IMR-90 (cell line): ENCODE results near the gene AGAP2. TPM values are rescaled to one million over a fixed set of nuclear protein-coding genes. Genes with fewer than 3 reads are reported as not detected.

Experiments used
- ATAC-seq: fragments of 200-7000 bp; cut with Tn5 transposase; 2 replicates; pipeline ENCODE4 v1.9.1; 2020; ENCODE audit warnings: low read depth, mild to moderate bottlenecking, moderate library complexity
- BruUV-seq: library from RNA; stranded (reverse); fragments of 400-500 nt; replicated peaks from 2 replicates; lab custom pipeline; 2021; lab: Mats Ljungman, UMichigan
- CTCF ChIA-PET: fragments of 300-600 bp; formaldehyde crosslinking; extraction: SDS; loops from one replicate; lab custom pipeline; 2021; ENCODE audit warnings: antibody characterized with exemption; lab: Yijun Ruan, JAX
- POLR2A ChIA-PET: fragments of 300-600 bp; sonication (Branson Sonifier 250); formaldehyde crosslinking; loops from one replicate; lab custom pipeline; 2022; ENCODE audit warnings: antibody characterized with exemption; ENCODE audit not compliant: unreplicated experiment; lab: Charles Lee
- DNase-seq: peaks from one replicate; pipeline ENCODE4 v3.0.0; 2013
- H2AFZ ChIP-seq: replicated peaks from 2 replicates; pipeline ENCODE3; 2013; ENCODE audit warnings: low read length, mild to moderate bottlenecking; ENCODE audit not compliant: poor library complexity
- H2AK5ac ChIP-seq: 2 replicates; pipeline ENCODE4 v1.6.1; 2013; ENCODE audit warnings: low read depth, low read length, inconsistent platforms
- H2AK9ac ChIP-seq: replicated peaks from 2 replicates; pipeline ENCODE3; 2013; ENCODE audit warnings: mild to moderate bottlenecking, low read depth, low read length, moderate library complexity; ENCODE audit not compliant: poor library complexity
- H2BK120ac ChIP-seq: 2 replicates; pipeline ENCODE4 v1.6.1; 2013; ENCODE audit warnings: low read depth, low read length, inconsistent platforms
- H2BK15ac ChIP-seq: 3 replicates; pipeline ENCODE4 v1.6.1; 2013; ENCODE audit warnings: low read depth, low read length, inconsistent platforms
- H2BK20ac ChIP-seq: 2 replicates; pipeline ENCODE4 v1.6.1; 2013; ENCODE audit warnings: low read depth, mild to moderate bottlenecking, inconsistent platforms, low read length, moderate library complexity
- H2BK5ac ChIP-seq: 2 replicates; pipeline ENCODE4 v1.6.1; 2013; ENCODE audit warnings: mild to moderate bottlenecking, low read depth, low read length, inconsistent platforms; ENCODE audit not compliant: poor library complexity, severe bottlenecking
- H3K14ac ChIP-seq: replicated peaks from 2 replicates; pipeline ENCODE4 v1.6.1; 2013; ENCODE audit warnings: low read depth, low read length, inconsistent platforms
- H3K18ac ChIP-seq: 2 replicates; pipeline ENCODE4 v1.6.1; 2013; ENCODE audit warnings: low read depth, low read length, control low read depth
- H3K23ac ChIP-seq: 2 replicates; pipeline ENCODE4 v1.6.1; 2013; ENCODE audit warnings: low read depth, low read length, inconsistent platforms
- H3K27ac ChIP-seq: 2 replicates; pipeline ENCODE4 v1.5.1; 2013; ENCODE audit warnings: mild to moderate bottlenecking, control low read depth, low read length; ENCODE audit not compliant: insufficient read depth
- H3K27me3 ChIP-seq: 2 replicates; pipeline ENCODE4 v1.6.1; 2013; ENCODE audit warnings: low read length; ENCODE audit not compliant: control insufficient read depth, insufficient read depth
- H3K36me3 ChIP-seq: 2 replicates; pipeline ENCODE4 v1.6.1; 2013; ENCODE audit warnings: low read length, mixed read lengths; ENCODE audit not compliant: control insufficient read depth, insufficient read depth
- H3K4ac ChIP-seq: 2 replicates; pipeline ENCODE4 v1.6.1; 2013; ENCODE audit warnings: low read depth, low read length, inconsistent platforms
- H3K4me1 ChIP-seq: 2 replicates; pipeline ENCODE4 v1.6.1; 2013; ENCODE audit warnings: low read length, mixed read lengths; ENCODE audit not compliant: control insufficient read depth, insufficient read depth
- H3K4me2 ChIP-seq: 2 replicates; pipeline ENCODE4 v1.6.1; 2013; ENCODE audit warnings: low read depth, mild to moderate bottlenecking, control low read depth, low read length, moderate library complexity
- H3K4me3 ChIP-seq: 2 replicates; pipeline ENCODE4 v1.5.1; 2013; ENCODE audit warnings: low read depth, mild to moderate bottlenecking, control low read depth, low read length, moderate library complexity; ENCODE audit not compliant: insufficient read depth
- H3K56ac ChIP-seq: 2 replicates; pipeline ENCODE4 v1.6.1; 2013; ENCODE audit warnings: low read length, inconsistent platforms; ENCODE audit not compliant: insufficient read depth; ENCODE audit errors: extremely low read depth
- H3K79me1 ChIP-seq, 2 experiments: 2 replicates each; pipeline ENCODE4 v1.6.1; 2013; ENCODE audit warnings: low read length in 2 of 2, inconsistent platforms in 1 of 2, low read depth in 1 of 2
- H3K9ac ChIP-seq: 2 replicates; pipeline ENCODE4 v1.6.1; 2013; ENCODE audit warnings: low read depth, low read length, control low read depth
- H3K9me1 ChIP-seq: 2 replicates; pipeline ENCODE4 v1.6.1; 2013; ENCODE audit warnings: low read length, inconsistent platforms; ENCODE audit not compliant: insufficient read depth
- H3K9me3 ChIP-seq: 2 replicates; pipeline ENCODE4 v1.6.1; 2013; ENCODE audit warnings: low read length; ENCODE audit not compliant: control insufficient read depth, insufficient read depth
- H4K20me1 ChIP-seq: 2 replicates; pipeline ENCODE4 v1.6.1; 2013; ENCODE audit warnings: low read length, inconsistent platforms; ENCODE audit not compliant: insufficient read depth
- H4K5ac ChIP-seq: 2 replicates; pipeline ENCODE4 v1.6.1; 2013; ENCODE audit warnings: mild to moderate bottlenecking, low read depth, low read length, control low read depth
- H4K8ac ChIP-seq, 2 experiments: 2 replicates each; pipeline ENCODE4 v1.6.1; 2013; ENCODE audit warnings: low read depth in 2 of 2, low read length in 2 of 2, control low read depth in 1 of 2, inconsistent platforms in 1 of 2
- H4K91ac ChIP-seq: 2 replicates; pipeline ENCODE4 v1.6.1; 2013; ENCODE audit warnings: low read depth, low read length, inconsistent platforms; ENCODE audit not compliant: insufficient read depth
- CHD1 ChIP-seq: IDR thresholded peaks from 2 replicates; pipeline ENCODE4 v1.6.1; 2012; ENCODE audit warnings: low read depth, low read length, improper control_type of control experiment
- MAZ ChIP-seq: IDR thresholded peaks from 2 replicates; pipeline ENCODE4 v1.6.1; 2012; ENCODE audit warnings: low read depth, mild to moderate bottlenecking, low read length, improper control_type of control experiment, moderate library complexity, borderline replicate concordance
- NFE2L2 ChIP-seq: fragments of 150-350 bp; IDR thresholded peaks from 2 replicates; pipeline ENCODE4 v1.6.1; 2016; ENCODE audit warnings: low read depth, mild to moderate bottlenecking, low read length
- POLR2A ChIP-seq: IDR thresholded peaks from 2 replicates; pipeline ENCODE4 v1.6.1; 2012; ENCODE audit warnings: mild to moderate bottlenecking, low read depth, low read length
- RAD21 ChIP-seq: IDR thresholded peaks from 2 replicates; pipeline ENCODE4 v1.6.1; 2012; ENCODE audit warnings: low read length, improper control_type of control experiment
- RCOR1 ChIP-seq: IDR thresholded peaks from 2 replicates; pipeline ENCODE4 v1.6.1; 2012; ENCODE audit warnings: mild to moderate bottlenecking, low read length, improper control_type of control experiment; ENCODE audit not compliant: insufficient replicate concordance
- RFX5 ChIP-seq: IDR thresholded peaks from 2 replicates; pipeline ENCODE4 v1.8.0; 2012; ENCODE audit warnings: low read depth, mild to moderate bottlenecking, low read length, moderate library complexity
- WGBS, 2 experiments: methylation state at CpG; one replicate each; pipeline versions ENCODE4 v1.1.5 to v1.1.7; 2013; ENCODE audit warnings: missing lambda C conversion rate in 2 of 2; ENCODE audit not compliant: insufficient read length in 1 of 2; ENCODE audit errors: extremely low coverage in 2 of 2; 5-methylcytosine and 5-hydroxymethylcytosine counted together
- dilution Hi-C: fragments of 300-500 bp; cut with HindIII; formaldehyde crosslinking; loops from one replicate; pipeline ENCODE4 v1.14.3; 2018; ENCODE audit warnings: low sequenced_read_pairs; ENCODE audit not compliant: unreplicated experiment
- in situ Hi-C: fragments of 300-500 bp; cut with MboI; formaldehyde crosslinking; loops from 3 replicates; pipeline ENCODE4 v1.14.3; 2019; ENCODE audit warnings: low sequenced_read_pairs, inconsistent platforms, mixed read lengths
- intact Hi-C: fragments of 100-400 bp; cut with micrococcal nuclease; formaldehyde crosslinking; loops from 2 replicates; pipeline ENCODE4 v1.10.0; 2022
- polyA plus RNA-seq, 3 experiments: library from polyadenylated mRNA; depleted of rRNA; stranded (reverse); fragments of >200 nt; gene quantifications; 2 replicates each; pipeline ENCODE4 v1.2.3, GENCODE V29; 2012; ENCODE audit warnings: low replicate concordance in 1 of 3
- total RNA-seq: library from RNA; depleted of rRNA; stranded (reverse); fragments of >200 nt; gene quantifications from 2 replicates; pipeline ENCODE4 v1.2.3, GENCODE V29; 2012
- TF ChIP-seq, protein P1 (sequence below): conservative IDR thresholded peaks from 2 replicates; pipeline ENCODE4 v1.5.1; 2012; ENCODE audit warnings: mild to moderate bottlenecking, low read depth, low read length, improper control_type of control experiment

Gene AGAP2
- total and polyA plus RNA-seq, 2 of the 4 experiments (the other 2 are of a cell fraction): 0.03 to 0.18 TPM

DNA sequence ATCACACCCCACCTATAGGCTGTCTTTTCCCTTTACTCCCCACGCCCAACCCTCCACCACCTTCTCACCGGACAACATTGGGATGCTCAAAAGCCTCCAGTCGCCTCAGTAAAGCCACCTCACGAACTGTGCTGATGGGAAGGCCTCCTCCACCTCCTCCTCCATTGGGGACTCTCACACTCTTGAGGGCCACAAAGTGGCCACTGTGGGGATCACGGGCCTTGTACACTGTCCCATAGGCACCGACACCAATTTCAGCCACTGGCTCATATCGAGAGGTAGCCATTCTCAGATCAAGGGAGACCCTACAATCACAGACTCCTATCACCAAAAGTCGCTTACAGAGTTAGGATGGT is 12.9 kb upstream of the AGAP2 start:
- POLR2A ChIA-PET: no interaction called here
- H4K8ac ChIP-seq: peak overlapping the region; percentile 56 to 93
- H3K4me1 ChIP-seq: peaks cover 7% of the 10 kb centered on the region
- peak overlapping the region; percentile 90 for H3K27ac ChIP-seq
- H3K9ac ChIP-seq: peak overlapping the region; percentile 88
- H3K18ac ChIP-seq: peak overlapping the region; percentile 56
- in situ Hi-C loops (no loop called here), dilution Hi-C loops (no loop called here), intact Hi-C loops (no loop called here)
- H2BK20ac ChIP-seq: no peak overlapping the region
- peak overlapping the region; percentile 96 for H3K4me2 ChIP-seq
- peak overlapping the region; percentile 21; the same call in 1 of the 2 replicates for H2BK120ac ChIP-seq
- peak overlapping the region; percentile 97 for H2AK9ac ChIP-seq
- H2BK5ac ChIP-seq: peak overlapping the region; percentile 79
- H3K56ac ChIP-seq: peak overlapping the region; percentile 91
- H3K4me3 ChIP-seq: peak overlapping the region; percentile 59
- TF ChIP-seq CHD1 (no peak), MAZ (no peak), POLR2A (no peak), RCOR1 (no peak), RAD21 (no peak), NFE2L2 (no peak), RFX5 (no peak)
- TF ChIP-seq, protein P1, sequence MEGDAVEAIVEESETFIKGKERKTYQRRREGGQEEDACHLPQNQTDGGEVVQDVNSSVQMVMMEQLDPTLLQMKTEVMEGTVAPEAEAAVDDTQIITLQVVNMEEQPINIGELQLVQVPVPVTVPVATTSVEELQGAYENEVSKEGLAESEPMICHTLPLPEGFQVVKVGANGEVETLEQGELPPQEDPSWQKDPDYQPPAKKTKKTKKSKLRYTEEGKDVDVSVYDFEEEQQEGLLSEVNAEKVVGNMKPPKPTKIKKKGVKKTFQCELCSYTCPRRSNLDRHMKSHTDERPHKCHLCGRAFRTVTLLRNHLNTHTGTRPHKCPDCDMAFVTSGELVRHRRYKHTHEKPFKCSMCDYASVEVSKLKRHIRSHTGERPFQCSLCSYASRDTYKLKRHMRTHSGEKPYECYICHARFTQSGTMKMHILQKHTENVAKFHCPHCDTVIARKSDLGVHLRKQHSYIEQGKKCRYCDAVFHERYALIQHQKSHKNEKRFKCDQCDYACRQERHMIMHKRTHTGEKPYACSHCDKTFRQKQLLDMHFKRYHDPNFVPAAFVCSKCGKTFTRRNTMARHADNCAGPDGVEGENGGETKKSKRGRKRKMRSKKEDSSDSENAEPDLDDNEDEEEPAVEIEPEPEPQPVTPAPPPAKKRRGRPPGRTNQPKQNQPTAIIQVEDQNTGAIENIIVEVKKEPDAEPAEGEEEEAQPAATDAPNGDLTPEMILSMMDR: no peak
- H4K20me1 ChIP-seq: peaks cover 7% of the 10 kb centered on the region; the same call in 1 of the 2 replicates
- peak overlapping the region; percentile 59 for H4K5ac ChIP-seq
- H2BK15ac ChIP-seq: peak overlapping the region; percentile 40; the same call in 1 of the 3 replicates
- peak overlapping the region; percentile 95 for H3K23ac ChIP-seq
- H2AK5ac ChIP-seq: peak overlapping the region; percentile 90
- peaks cover 23% of the 10 kb centered on the region for H3K36me3 ChIP-seq
- TSS peak; percentile 72 for BruUV-seq
- H3K14ac ChIP-seq: peak overlapping the region; percentile 97
- peaks cover 10% of the 10 kb centered on the region for H3K27me3 ChIP-seq
- peak overlapping the region; percentile 38 for H2AFZ ChIP-seq
- H3K79me1 ChIP-seq: peaks cover 18 to 43% of the 10 kb centered on the region in 2 experiments; a peak in 3 of 4 replicates
- peak overlapping the region; percentile 91 for H3K4ac ChIP-seq
- H4K91ac ChIP-seq: peak overlapping the region; percentile 73
- no peak for DNase-seq
- no peaks in the 10 kb centered on the region for H3K9me3 ChIP-seq
- peaks cover 15% of the 10 kb centered on the region for H3K9me1 ChIP-seq
- CTCF ChIA-PET: interaction anchor here (1.1 kb wide), 1 partner anchor 14 kb away, joined by 3 read pairs; no protein-coding TSS in a partner anchor
- WGBS, 2 experiments: 7% methylated on average over 4 of the region's 8 CpGs; no CpG with 5 or more reads in 1 of the 2 experiments
- no peak for ATAC-seq
